GM13977 (cell line): Measurements from ENCODE around the gene NADSYN1.

ENCODE experiments used
- DNase-seq: peaks from one replicate; pipeline ENCODE4 v3.0.0; 2012; ENCODE audit warnings: low spot score
- in situ Hi-C: fragments of 300-500 bp; cut with MboI; formaldehyde crosslinking; loops from one replicate; pipeline ENCODE4 v1.12.0; 2022; ENCODE audit warnings: low sequenced_read_pairs, low pct_unique_long_range_greater_than_20kb, mixed read lengths, inconsistent platforms; ENCODE audit not compliant: unreplicated experiment
- TF ChIP-seq, protein P1 (sequence below): IDR thresholded peaks from 2 replicates; pipeline ENCODE4 v1.5.1; 2012; ENCODE audit warnings: mild to moderate bottlenecking, control low read depth; ENCODE audit not compliant: insufficient read depth; ENCODE audit errors: extremely low read depth, missing control alignments

NADSYN1 gene

DNA sequence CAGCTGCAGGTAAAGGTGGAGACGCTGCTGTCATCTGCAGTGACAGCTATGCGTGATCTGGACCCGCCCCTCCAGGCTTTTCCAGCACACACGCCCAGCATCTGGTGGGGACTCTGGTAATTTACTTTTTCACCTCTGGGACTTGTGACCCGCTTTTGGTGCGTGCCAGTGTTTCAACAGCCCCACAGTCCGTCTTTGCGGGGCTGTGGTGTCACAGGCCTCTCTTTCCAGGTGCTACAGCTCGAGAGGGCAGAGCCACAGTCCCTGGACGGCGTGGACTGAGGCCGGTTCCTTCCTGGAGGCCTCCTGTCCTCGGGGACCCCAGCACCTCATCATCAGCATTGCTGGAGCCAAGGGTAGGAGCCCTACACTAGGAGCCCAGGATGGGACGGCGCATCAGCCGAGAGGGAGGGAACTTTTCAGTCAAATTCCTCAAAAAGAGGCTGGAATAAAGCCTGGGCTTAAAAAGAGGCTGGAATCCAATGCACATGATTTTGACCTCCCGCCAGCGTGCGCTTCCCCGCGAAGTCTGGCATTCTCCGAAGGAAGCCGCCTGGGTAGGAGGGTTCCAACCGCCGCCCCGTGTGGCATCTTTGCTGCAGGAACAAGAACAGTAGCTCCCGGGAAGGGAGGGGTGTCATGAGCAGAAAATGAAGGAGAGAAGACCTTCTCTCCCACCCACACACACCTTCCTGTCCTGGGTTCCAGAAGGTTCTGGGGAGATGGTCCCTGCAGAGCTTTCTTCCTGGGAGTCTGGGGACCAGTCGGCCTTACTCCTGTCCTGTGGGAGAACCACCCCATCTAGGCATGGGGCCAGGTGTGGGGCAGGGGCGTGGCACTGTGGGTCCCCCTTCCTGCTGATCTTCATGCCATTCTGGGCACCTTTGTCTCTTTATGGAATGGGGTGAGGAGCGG lies 48.3 kb downstream of the NADSYN1 start:
- in situ Hi-C loops: no loop called here
- TF ChIP-seq, protein P1, sequence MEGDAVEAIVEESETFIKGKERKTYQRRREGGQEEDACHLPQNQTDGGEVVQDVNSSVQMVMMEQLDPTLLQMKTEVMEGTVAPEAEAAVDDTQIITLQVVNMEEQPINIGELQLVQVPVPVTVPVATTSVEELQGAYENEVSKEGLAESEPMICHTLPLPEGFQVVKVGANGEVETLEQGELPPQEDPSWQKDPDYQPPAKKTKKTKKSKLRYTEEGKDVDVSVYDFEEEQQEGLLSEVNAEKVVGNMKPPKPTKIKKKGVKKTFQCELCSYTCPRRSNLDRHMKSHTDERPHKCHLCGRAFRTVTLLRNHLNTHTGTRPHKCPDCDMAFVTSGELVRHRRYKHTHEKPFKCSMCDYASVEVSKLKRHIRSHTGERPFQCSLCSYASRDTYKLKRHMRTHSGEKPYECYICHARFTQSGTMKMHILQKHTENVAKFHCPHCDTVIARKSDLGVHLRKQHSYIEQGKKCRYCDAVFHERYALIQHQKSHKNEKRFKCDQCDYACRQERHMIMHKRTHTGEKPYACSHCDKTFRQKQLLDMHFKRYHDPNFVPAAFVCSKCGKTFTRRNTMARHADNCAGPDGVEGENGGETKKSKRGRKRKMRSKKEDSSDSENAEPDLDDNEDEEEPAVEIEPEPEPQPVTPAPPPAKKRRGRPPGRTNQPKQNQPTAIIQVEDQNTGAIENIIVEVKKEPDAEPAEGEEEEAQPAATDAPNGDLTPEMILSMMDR: no peak
- DNase-seq: no peak

DNA sequence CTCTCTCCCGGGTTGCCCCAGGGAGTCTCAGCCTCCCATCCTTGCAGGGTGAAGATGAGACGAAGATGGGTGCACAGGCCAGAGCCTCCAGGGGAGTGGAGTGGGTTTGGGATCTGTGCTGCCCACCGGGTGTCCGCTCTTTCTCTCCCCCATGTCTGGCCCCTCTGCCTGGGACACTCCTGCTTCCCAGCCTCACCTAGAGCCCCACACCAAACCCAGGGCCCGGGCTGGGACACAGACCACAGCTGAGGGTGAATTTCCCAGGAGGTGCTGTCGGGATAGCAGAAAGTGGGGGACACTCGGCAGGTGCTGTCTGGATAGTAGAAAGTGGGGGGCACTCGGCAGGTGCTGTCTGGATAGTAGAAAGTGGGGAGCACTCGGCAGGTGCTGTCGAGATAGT lies 49.0 kb downstream of the NADSYN1 start:
- in situ Hi-C loops: no loop called here
- DNase-seq: no peak
- TF ChIP-seq, protein P1: no peak

DNA sequence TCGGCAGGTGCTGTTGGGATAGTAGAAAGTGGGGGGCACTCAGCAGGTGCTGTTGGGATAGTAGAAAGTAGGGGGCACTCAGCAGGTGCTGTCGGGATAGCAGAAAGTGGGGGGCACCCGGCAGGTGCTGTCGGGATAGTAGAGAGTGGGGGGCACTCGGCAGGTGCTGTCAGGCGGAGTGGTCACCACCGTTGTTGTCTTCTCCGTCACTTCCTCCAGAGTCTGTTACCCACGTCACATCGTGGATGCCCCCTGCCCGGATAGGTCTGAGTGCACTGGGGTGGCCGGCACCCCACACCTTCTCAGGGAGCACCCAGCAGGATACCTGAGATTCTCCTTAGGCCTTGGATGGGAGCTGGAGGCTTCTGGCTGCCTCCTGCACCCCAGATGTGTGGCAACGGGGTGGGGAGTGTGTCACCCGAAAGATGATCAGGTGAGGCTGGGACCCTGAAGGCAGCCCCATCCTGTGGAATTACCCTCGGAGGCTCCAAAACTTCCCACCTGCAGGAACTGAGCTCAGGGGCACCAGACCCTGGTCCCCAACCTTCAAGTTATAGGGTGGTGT lies 50.0 kb downstream of the NADSYN1 start:
- in situ Hi-C loops: no loop called here
- TF ChIP-seq, protein P1: no peak
- no peak for DNase-seq

DNA sequence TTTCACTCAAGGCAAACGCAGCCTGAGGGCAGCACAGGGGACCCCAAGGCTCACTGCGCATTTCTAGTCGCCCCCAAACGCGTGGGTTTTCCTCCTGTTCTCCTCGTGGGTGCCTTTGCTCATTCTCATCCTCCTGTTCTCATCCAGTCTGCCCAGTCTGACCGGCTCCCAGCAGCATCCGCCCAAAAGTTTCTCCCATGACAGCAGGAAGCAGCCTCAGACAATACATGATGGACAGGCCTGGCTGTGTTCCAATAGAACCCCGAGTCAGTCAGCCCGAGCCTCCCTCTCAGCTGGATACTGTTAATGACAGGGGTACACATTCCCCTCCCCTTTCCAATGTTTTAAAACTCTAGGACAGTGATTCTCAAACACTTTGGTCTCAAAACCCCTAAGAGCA lies 51.5 kb downstream of the NADSYN1 start:
- in situ Hi-C loops: no loop called here
- TF ChIP-seq, protein P1: no peak
- no peak for DNase-seq

DNA sequence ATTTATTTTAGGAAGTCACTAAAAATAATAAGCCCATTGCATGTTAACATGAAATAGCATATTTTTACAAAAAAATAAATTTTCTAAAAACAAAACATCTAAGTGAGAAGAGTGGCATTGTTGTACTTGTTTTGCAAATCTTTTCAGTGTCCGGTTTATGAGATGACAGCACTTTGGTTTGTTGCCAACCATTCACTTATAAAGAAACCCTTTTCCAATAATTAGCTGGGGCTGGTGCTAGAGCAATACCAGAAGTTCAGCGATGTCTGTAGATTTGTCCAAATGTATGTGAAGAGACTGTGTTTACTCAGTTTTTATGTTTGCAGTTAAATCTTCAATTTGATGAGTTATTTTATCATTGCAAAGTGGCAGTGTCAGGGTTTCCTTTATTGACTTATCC lies 52.0 kb downstream of the NADSYN1 start:
- in situ Hi-C loops: no loop called here
- TF ChIP-seq, protein P1: no peak
- DNase-seq: no peak

DNA sequence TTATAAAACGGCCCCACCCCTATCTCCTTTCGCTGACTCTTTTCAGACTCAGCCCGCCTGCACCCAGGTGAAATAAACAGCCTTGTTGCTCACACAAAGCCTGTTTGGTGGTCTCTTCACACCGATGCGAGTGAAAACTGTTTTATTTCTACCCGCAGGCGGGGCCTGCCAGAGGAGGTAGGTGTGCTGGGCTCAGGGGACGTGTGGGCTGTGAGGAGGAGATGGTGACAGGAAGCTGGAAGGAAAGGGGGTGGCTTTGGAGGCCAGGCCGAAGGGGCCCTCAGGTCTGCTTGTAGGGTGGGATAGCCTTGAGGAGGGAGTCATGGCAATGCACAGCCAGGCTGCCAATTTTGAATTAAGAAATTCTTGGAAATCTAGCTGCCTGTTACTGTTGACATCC lies 52.8 kb downstream of the NADSYN1 start:
- in situ Hi-C loops: no loop called here
- DNase-seq: no peak
- TF ChIP-seq, protein P1: no peak
